ENCODE results near the gene TMEM132A. TPM values are rescaled to one million over a fixed set of nuclear protein-coding genes. Genes with fewer than 3 reads are reported as not detected.

The TMEM132A gene
- total RNA-seq, 1 experiment from 2014 or later: 95.5 TPM

- H2AK5ac ChIP-seq (ENCODE audit: insufficient read length, low read length): no peak overlapping the region
- no peaks in the 10 kb centered on the region for H3K4me1 ChIP-seq (ENCODE audit: insufficient read depth, low read length)
- no peaks in the 10 kb centered on the region for H3K79me2 ChIP-seq (ENCODE audit: insufficient read depth, low read length)
- H3K27me3 Mint-ChIP-seq (ENCODE audit: low read depth): peaks cover 48% of the 10 kb centered on the region
- no peak overlapping the region for H3K18ac ChIP-seq (ENCODE audit: insufficient read length, low read depth, low read length)
- no peaks in the 10 kb centered on the region for H3K79me1 ChIP-seq (ENCODE audit: insufficient read depth, low read depth, low read length, poor library complexity, severe bottlenecking)
- H3K23ac ChIP-seq (ENCODE audit: insufficient read length, low read depth, low read length): no peak overlapping the region
- H4K5ac ChIP-seq (ENCODE audit: insufficient read length, low read depth, low read length): no peak overlapping the region
- no peak overlapping the region for H3K27ac Mint-ChIP-seq
- no peak overlapping the region for H2BK20ac ChIP-seq (ENCODE audit: low read depth, low read length, poor library complexity, severe bottlenecking)
- no peak overlapping the region for H4K91ac ChIP-seq (ENCODE audit: insufficient read length, low read depth, low read length)
- DNase-seq: no peak
- no peak overlapping the region for H2BK5ac ChIP-seq (ENCODE audit: insufficient read length, low read length)
- no peak overlapping the region for H3K4ac ChIP-seq (ENCODE audit: low read depth, low read length)
- H3K4me2 ChIP-seq (ENCODE audit: insufficient read depth, insufficient read length, low read length): no peak overlapping the region
- no peak overlapping the region for H2BK15ac ChIP-seq (ENCODE audit: low read depth, low read length)
- H2BK120ac ChIP-seq (ENCODE audit: low read depth, low read length, poor library complexity, severe bottlenecking): no peak overlapping the region
- WGBS (ENCODE audit: extremely low coverage, insufficient read length, low lambda C conversion rate): no CpG with 5 or more reads among the region's 5 CpGs
- TF ChIP-seq CTCF (conservative IDR thresholded peaks at IDR 0.05): no peak
- no peak overlapping the region for H2BK12ac ChIP-seq (ENCODE audit: insufficient read length, low read depth, low read length)
- H3K27ac ChIP-seq (ENCODE audit: insufficient read length, low read depth, low read length): no peak overlapping the region
- no peaks in the 10 kb centered on the region; the same call in 1 of the 2 replicates for H3K27me3 ChIP-seq (ENCODE audit: insufficient read depth, low read length)
- H3K56ac ChIP-seq (ENCODE audit: insufficient read length, low read depth, low read length): no peak overlapping the region
- no peaks in the 10 kb centered on the region for H3K9me3 Mint-ChIP-seq
- no peaks in the 10 kb centered on the region for H4K20me1 ChIP-seq (ENCODE audit: control insufficient read depth, insufficient read depth, insufficient read length)
- no peak overlapping the region for H3K9ac ChIP-seq (ENCODE audit: extremely low read depth, insufficient read length, low read length)
- peaks cover 14 to 15% of the 10 kb centered on the region in 2 experiments for H3K4me1 Mint-ChIP-seq
- no peaks in the 10 kb centered on the region; a peak in 1 of 7 replicates for H3K36me3 Mint-ChIP-seq (ENCODE audit: insufficient read depth in 1 of 3, low read depth in 3 of 3)
- H2AFZ ChIP-seq (ENCODE audit: low read length): no peak overlapping the region
- no peak overlapping the region for H3K14ac ChIP-seq (ENCODE audit: insufficient read depth, low read length)
- H3K4me3 Mint-ChIP-seq: no peak overlapping the region
- no peaks in the 10 kb centered on the region for H3K9me3 ChIP-seq (ENCODE audit: control insufficient read depth, low read depth, low read length)
- no peak overlapping the region for H4K8ac ChIP-seq (replicated peaks; ENCODE audit: insufficient read length, low read depth, low read length)
- H3T11ph ChIP-seq (ENCODE audit: low read length): no peak overlapping the region
- peaks cover 15% of the 10 kb centered on the region for H3K23me2 ChIP-seq (ENCODE audit: insufficient read length, low read depth, low read length, poor library complexity, severe bottlenecking)
Observed at GRCh38 chr11:60954421-60954820, 30.2 kb downstream of the TMEM132A start.
